Mesendoderm (in vitro differentiated cells): ENCODE measurements around the gene ADAMTS12.
A peak's percentile ranks its signal among the peaks of the same experiment; 100 is the strongest.

Experiments used
- DNase-seq: peaks from one replicate; pipeline ENCODE4 v3.0.0; 2013
- H2AK5ac ChIP-seq: 2 replicates; pipeline ENCODE4 v1.6.1; 2013; ENCODE audit warnings: low read length, inconsistent platforms
- H2BK120ac ChIP-seq: 2 replicates; pipeline ENCODE4 v1.6.1; 2013; ENCODE audit warnings: low read depth, mild to moderate bottlenecking, low read length, moderate library complexity, mixed read lengths
- H2BK15ac ChIP-seq: replicated peaks from 2 replicates; pipeline ENCODE4 v1.6.1; 2013; ENCODE audit warnings: low read depth, mild to moderate bottlenecking, moderate library complexity
- H2BK5ac ChIP-seq: 2 replicates; pipeline ENCODE4 v1.6.1; 2013; ENCODE audit warnings: low read length, inconsistent platforms
- H3K18ac ChIP-seq: 2 replicates; pipeline ENCODE4 v1.6.1; 2013; ENCODE audit warnings: mild to moderate bottlenecking, low read length, mixed read lengths
- H3K23ac ChIP-seq: one replicate; pipeline ENCODE4 v1.6.1; 2013; ENCODE audit warnings: low read length
- H3K27ac ChIP-seq: 2 replicates; pipeline ENCODE4 v1.5.1; 2013; ENCODE audit warnings: low read depth, mild to moderate bottlenecking, inconsistent platforms, low read length, moderate library complexity
- H3K27me3 ChIP-seq: 2 replicates; pipeline ENCODE4 v1.6.1; 2013; ENCODE audit warnings: low read length, control low read depth, mild to moderate bottlenecking, inconsistent platforms; ENCODE audit not compliant: insufficient read depth, poor library complexity
- H3K36me3 ChIP-seq: 2 replicates; pipeline ENCODE4 v1.6.1; 2013; ENCODE audit warnings: low read length, inconsistent platforms; ENCODE audit not compliant: control insufficient read depth, insufficient read depth
- H3K4ac ChIP-seq: one replicate; pipeline ENCODE4 v1.6.1; 2013; ENCODE audit warnings: low read depth, mild to moderate bottlenecking, low read length, moderate library complexity
- H3K4me1 ChIP-seq: 2 replicates; pipeline ENCODE4 v1.6.1; 2013; ENCODE audit warnings: low read depth, low read length, inconsistent platforms; ENCODE audit not compliant: control insufficient read depth
- H3K4me2 ChIP-seq: 2 replicates; pipeline ENCODE4 v1.6.1; 2013; ENCODE audit warnings: low read length
- H3K4me3 ChIP-seq: 2 replicates; pipeline ENCODE4 v1.5.1; 2013; ENCODE audit warnings: mild to moderate bottlenecking, low read length
- H3K56ac ChIP-seq: one replicate; pipeline ENCODE4 v1.6.1; 2013; ENCODE audit warnings: low read length
- H3K79me1 ChIP-seq: 2 replicates; pipeline ENCODE4 v1.6.1; 2013; ENCODE audit warnings: low read length, inconsistent platforms
- H3K79me2 ChIP-seq: 2 replicates; pipeline ENCODE4 v1.6.1; 2013; ENCODE audit warnings: mild to moderate bottlenecking, low read length; ENCODE audit not compliant: control insufficient read depth, insufficient read depth
- H3K9ac ChIP-seq: 2 replicates; pipeline ENCODE4 v1.6.1; 2013; ENCODE audit warnings: low read length, inconsistent platforms
- H4K5ac ChIP-seq: one replicate; pipeline ENCODE4 v1.6.1; 2013; ENCODE audit warnings: low read length
- H4K8ac ChIP-seq: one replicate; pipeline ENCODE4 v1.6.1; 2013; ENCODE audit warnings: low read depth, mild to moderate bottlenecking, control low read depth, low read length, moderate library complexity
- WGBS: extraction: QIAGEN DNeasy Blood & Tissue Kit; methylation state at CpG from one replicate; pipeline ENCODE4 v1.1.7; 2013; ENCODE audit warnings: low lambda C conversion rate, missing lambda C conversion rate; ENCODE audit not compliant: insufficient coverage; ENCODE audit errors: extremely low coverage; 5-methylcytosine and 5-hydroxymethylcytosine counted together

The ADAMTS12 gene

GRCh38 chr5:33633699-33634098, 258.1 kb downstream of the ADAMTS12 start:
- no peaks in the 10 kb centered on the region for H3K4me1 ChIP-seq
- H3K56ac ChIP-seq, result no peak overlapping the region
- H3K4me3 ChIP-seq, result no peak overlapping the region
- H3K36me3 ChIP-seq, result no peaks in the 10 kb centered on the region
- no peaks in the 10 kb centered on the region for H3K79me1 ChIP-seq
- H3K79me2 ChIP-seq, result no peaks in the 10 kb centered on the region
- no peak overlapping the region for H2AK5ac ChIP-seq
- H2BK120ac ChIP-seq, result no peak overlapping the region
- no peak overlapping the region for H2BK5ac ChIP-seq
- no peak overlapping the region for H3K18ac ChIP-seq
- H3K4me2 ChIP-seq, result no peak overlapping the region
- H4K5ac ChIP-seq, result no peak overlapping the region
- H3K27ac ChIP-seq, result no peak overlapping the region
- no peak overlapping the region for H3K4ac ChIP-seq
- no peak overlapping the region for H3K23ac ChIP-seq
- WGBS, result no CpG with 5 or more reads among the region's 2 CpGs
- no peak overlapping the region for H4K8ac ChIP-seq
- DNase-seq, result no peak
- H2BK15ac ChIP-seq, result no peak overlapping the region
- no peaks in the 10 kb centered on the region for H3K27me3 ChIP-seq
- no peak overlapping the region for H3K9ac ChIP-seq

GRCh38 chr5:33631786-33632185, 260.0 kb downstream of the ADAMTS12 start:
- no peaks in the 10 kb centered on the region for H3K4me1 ChIP-seq
- no peak overlapping the region for H2BK15ac ChIP-seq
- H3K4me2 ChIP-seq, result no peak overlapping the region
- H3K18ac ChIP-seq, result no peak overlapping the region
- H3K23ac ChIP-seq, result no peak overlapping the region
- DNase-seq, result no peak
- no peak overlapping the region for H2BK5ac ChIP-seq
- H2BK120ac ChIP-seq, result no peak overlapping the region
- H4K8ac ChIP-seq, result no peak overlapping the region
- no peaks in the 10 kb centered on the region for H3K79me2 ChIP-seq
- no peak overlapping the region for H3K27ac ChIP-seq
- H3K4me3 ChIP-seq, result no peak overlapping the region
- no peak overlapping the region for H4K5ac ChIP-seq
- no peak overlapping the region for H2AK5ac ChIP-seq
- no peaks in the 10 kb centered on the region for H3K36me3 ChIP-seq
- no peak overlapping the region for H3K9ac ChIP-seq
- WGBS, result no CpG with 5 or more reads among the region's 1 CpG
- no peaks in the 10 kb centered on the region for H3K27me3 ChIP-seq
- no peak overlapping the region for H3K4ac ChIP-seq
- H3K79me1 ChIP-seq, result no peaks in the 10 kb centered on the region
- no peak overlapping the region for H3K56ac ChIP-seq

GRCh38 chr5:33631139-33631538, 260.7 kb downstream of the ADAMTS12 start:
- Histone ChIP-seq H3K4ac (no peak overlapping the region), H2BK15ac (no peak overlapping the region), H3K23ac (no peak overlapping the region), H3K79me1 (no peaks in the 10 kb centered on the region), H3K56ac (no peak overlapping the region), H4K8ac (no peak overlapping the region), H2BK120ac (no peak overlapping the region), H3K4me3 (no peak overlapping the region), H2AK5ac (no peak overlapping the region), H3K27me3 (no peaks in the 10 kb centered on the region), H3K27ac (no peak overlapping the region), H3K4me1 (no peaks in the 10 kb centered on the region), H4K5ac (no peak overlapping the region), H2BK5ac (no peak overlapping the region), H3K9ac (no peak overlapping the region), H3K4me2 (no peak overlapping the region), H3K18ac (no peak overlapping the region), H3K79me2 (no peaks in the 10 kb centered on the region), H3K36me3 (no peaks in the 10 kb centered on the region)
- DNase-seq, result peak; percentile 5
- no CpG with 5 or more reads among the region's 1 CpG for whole genome bisulfite sequencing

- H3K18ac ChIP-seq, result no peak overlapping the region
- no peaks in the 10 kb centered on the region for H3K27me3 ChIP-seq
- H3K9ac ChIP-seq, result no peak overlapping the region
- no peak overlapping the region for H2BK5ac ChIP-seq
- no peaks in the 10 kb centered on the region for H3K79me2 ChIP-seq
- no CpG with 5 or more reads among the region's 2 CpGs for WGBS
- H3K4me3 ChIP-seq, result no peak overlapping the region
- no peak overlapping the region for H4K5ac ChIP-seq
- H3K27ac ChIP-seq, result no peak overlapping the region
- H3K4me1 ChIP-seq, result no peaks in the 10 kb centered on the region
- no peak overlapping the region for H2BK15ac ChIP-seq
- DNase-seq, result no peak
- no peak overlapping the region for H2BK120ac ChIP-seq
- H3K79me1 ChIP-seq, result no peaks in the 10 kb centered on the region
- H3K23ac ChIP-seq, result no peak overlapping the region
- no peak overlapping the region for H3K56ac ChIP-seq
- H2AK5ac ChIP-seq, result no peak overlapping the region
- H3K36me3 ChIP-seq, result no peaks in the 10 kb centered on the region
- no peak overlapping the region for H4K8ac ChIP-seq
- H3K4ac ChIP-seq, result no peak overlapping the region
- H3K4me2 ChIP-seq, result no peak overlapping the region
Measured at GRCh38 chr5:33629999-33630398, 261.8 kb downstream of the ADAMTS12 start.

DNA sequence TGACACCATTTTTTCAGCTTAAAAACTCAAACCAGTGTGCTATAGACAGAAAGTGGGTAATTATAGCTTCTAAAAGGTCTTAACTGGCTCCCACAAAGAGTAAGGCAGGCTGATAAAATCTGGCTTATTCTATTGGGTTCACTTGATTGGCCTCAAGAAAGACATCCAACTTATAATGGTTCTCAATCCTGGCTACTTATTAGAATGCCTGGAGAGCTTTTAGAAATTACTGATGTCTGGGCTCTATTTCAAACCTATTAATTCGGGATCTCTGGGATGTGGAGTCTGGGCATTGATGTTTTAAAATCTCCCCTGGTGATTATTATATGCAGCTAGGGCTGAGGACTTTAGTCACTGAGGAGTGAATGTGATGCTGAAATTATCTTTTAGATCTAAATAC, 263.0 kb downstream of the ADAMTS12 start:
- no peak overlapping the region for H3K18ac ChIP-seq
- H4K5ac ChIP-seq, result no peak overlapping the region
- WGBS, result no CpG with 5 or more reads among the region's 1 CpG
- no peak overlapping the region for H3K56ac ChIP-seq
- no peak overlapping the region for H3K4me3 ChIP-seq
- no peak for DNase-seq
- no peak overlapping the region for H2BK120ac ChIP-seq
- no peaks in the 10 kb centered on the region for H3K36me3 ChIP-seq
- no peak overlapping the region for H2AK5ac ChIP-seq
- no peak overlapping the region for H3K4me2 ChIP-seq
- H2BK5ac ChIP-seq, result no peak overlapping the region
- no peaks in the 10 kb centered on the region for H3K79me2 ChIP-seq
- no peaks in the 10 kb centered on the region for H3K27me3 ChIP-seq
- no peak overlapping the region for H3K4ac ChIP-seq
- no peaks in the 10 kb centered on the region for H3K4me1 ChIP-seq
- no peak overlapping the region for H2BK15ac ChIP-seq
- no peak overlapping the region for H3K27ac ChIP-seq
- no peak overlapping the region for H3K23ac ChIP-seq
- H4K8ac ChIP-seq, result no peak overlapping the region
- H3K79me1 ChIP-seq, result no peaks in the 10 kb centered on the region
- H3K9ac ChIP-seq, result no peak overlapping the region

DNA sequence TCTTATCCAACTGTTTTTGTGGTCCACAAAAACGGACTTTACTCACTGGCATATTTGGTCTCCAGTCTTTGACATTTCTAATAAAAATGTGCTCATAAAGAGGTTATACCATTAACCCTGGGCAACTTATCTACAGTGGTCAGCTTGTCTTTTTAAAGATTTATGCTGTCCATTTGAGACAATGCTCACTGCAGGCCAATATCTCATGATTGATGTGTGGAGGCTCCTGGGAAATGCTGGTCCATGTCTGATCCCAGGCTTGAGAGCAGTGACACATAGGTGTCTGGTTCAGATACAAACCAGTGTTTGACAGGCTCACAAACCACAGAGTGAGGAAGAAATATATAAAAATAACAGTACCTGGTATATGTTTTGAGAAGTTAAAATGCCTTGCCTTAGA, 270.3 kb downstream of the ADAMTS12 start:
- H2BK5ac ChIP-seq, result no peak overlapping the region
- no peak overlapping the region for H4K8ac ChIP-seq
- DNase-seq, result no peak
- no peak overlapping the region for H3K27ac ChIP-seq
- no peaks in the 10 kb centered on the region for H3K79me2 ChIP-seq
- H3K4ac ChIP-seq, result no peak overlapping the region
- H3K18ac ChIP-seq, result no peak overlapping the region
- H3K4me2 ChIP-seq, result no peak overlapping the region
- H3K9ac ChIP-seq, result no peak overlapping the region
- no peak overlapping the region for H4K5ac ChIP-seq
- no peak overlapping the region for H2BK15ac ChIP-seq
- no peaks in the 10 kb centered on the region for H3K79me1 ChIP-seq
- no peaks in the 10 kb centered on the region for H3K27me3 ChIP-seq
- no CpG with 5 or more reads among the region's 1 CpG for WGBS
- H2AK5ac ChIP-seq, result no peak overlapping the region
- no peak overlapping the region for H2BK120ac ChIP-seq
- no peaks in the 10 kb centered on the region for H3K4me1 ChIP-seq
- no peak overlapping the region for H3K56ac ChIP-seq
- no peaks in the 10 kb centered on the region for H3K36me3 ChIP-seq
- H3K23ac ChIP-seq, result no peak overlapping the region
- H3K4me3 ChIP-seq, result no peak overlapping the region
